Anterior cingulate cortex (tissue), 58 donors: ENCODE measurements around the gene TPM3.
"Not testable (repeated sequence)": the region's sequence is repeated elsewhere in the genome, so short reads cannot be mapped to it uniquely, and the experiment has no call there.

ENCODE experiments used
- DNase-seq, 58 donors: peaks; one replicate each; lab custom pipeline; 2025; lab: John Stamatoyannopoulos, UW

The TPM3 gene

DNA sequence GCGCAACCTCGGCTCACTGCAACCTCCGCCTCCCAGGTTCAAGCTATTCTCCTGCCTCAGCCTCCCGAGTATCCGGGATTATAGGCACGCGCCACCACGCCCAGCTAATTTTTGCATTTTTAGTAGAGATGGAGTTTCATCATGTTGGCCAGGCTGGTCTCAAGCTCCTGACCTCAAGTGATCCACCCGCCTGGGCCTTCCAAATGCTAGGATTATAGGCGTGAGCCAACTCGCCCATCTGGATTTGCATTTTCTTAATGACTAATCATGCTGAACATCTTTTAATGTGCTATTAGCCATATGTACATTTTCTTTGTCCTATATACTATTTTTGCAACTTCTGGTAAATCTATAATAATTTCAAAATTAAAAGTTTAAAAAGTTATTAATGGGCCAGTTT lies 68.7 kb downstream of the TPM3 start:
- not testable (repeated sequence) for DNase-seq

DNA sequence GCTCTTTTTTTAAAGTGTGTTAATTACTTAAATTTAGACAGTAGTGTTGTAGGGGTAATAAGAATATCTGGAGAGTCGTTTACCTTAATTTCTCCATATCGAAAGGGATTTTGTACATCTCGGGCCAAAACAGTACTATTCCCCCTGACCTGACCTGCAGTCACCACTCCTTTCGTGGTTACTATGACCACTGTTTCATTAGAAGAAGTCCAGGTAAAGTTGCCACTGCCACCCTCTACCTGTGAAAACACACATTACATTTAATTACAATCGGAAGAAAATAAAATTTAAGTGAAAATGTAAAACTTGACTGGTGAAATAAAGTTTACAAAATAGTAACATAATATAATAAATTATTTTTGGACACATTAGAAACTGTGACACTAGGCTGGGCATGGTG lies 74.3 kb downstream of the TPM3 start:
- no peak for DNase-seq

DNA sequence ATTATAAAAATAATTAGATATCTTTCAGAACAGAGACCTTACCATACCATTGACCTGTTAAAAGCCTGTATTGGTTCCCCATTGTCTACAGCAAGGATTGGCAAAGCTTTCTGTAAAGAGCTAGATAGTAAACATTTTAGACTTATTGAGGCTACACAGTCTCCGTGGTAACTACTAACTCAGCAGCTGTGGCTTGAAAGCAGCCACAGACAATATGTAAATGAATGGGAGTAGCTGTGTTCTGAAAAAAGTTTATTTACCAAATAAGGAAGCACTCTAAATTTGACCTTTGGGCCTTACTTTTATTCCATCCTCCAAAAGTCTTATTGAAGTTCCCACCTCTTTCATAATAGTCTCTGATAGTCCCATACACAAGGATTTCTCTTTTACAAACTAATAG lies 76.7 kb downstream of the TPM3 start:
- DNase-seq: no peak
